Measurements from ENCODE around the gene INTS13. TPM values are rescaled to one million over a fixed set of nuclear protein-coding genes. Genes with fewer than 3 reads are reported as not detected.

Gene INTS13
- total RNA-seq, 1 donor from 2014 or later: 24.4 TPM

GRCh38 chr12:26939953-26940352, 2.2 kb upstream of the INTS13 start:
- H3K4me3 ChIP-seq: peak overlapping the region; percentile 93
- peaks cover 10% of the 10 kb centered on the region for H3K9me3 ChIP-seq (replicated peaks)
- no peak for DNase-seq
- peaks cover 80% of the 10 kb centered on the region for H3K4me1 ChIP-seq
- TF ChIP-seq CTCF (IDR thresholded peaks at IDR 0.05; ENCODE audit: borderline replicate concordance): no peak
- H3K27me3 ChIP-seq (ENCODE audit: low read depth): no peaks in the 10 kb centered on the region
- intact Hi-C loops (cut with micrococcal nuclease): no loop called here
- peak overlapping the region; percentile 98 for H3K27ac ChIP-seq (replicated peaks)
- H3K36me3 ChIP-seq: no peaks in the 10 kb centered on the region

- DNase-seq: no peak
- peaks cover 87% of the 10 kb centered on the region for H3K4me1 ChIP-seq
- peak overlapping the region; percentile 93 for H3K4me3 ChIP-seq
- H3K9me3 ChIP-seq (replicated peaks): peaks cover 4% of the 10 kb centered on the region
- peak overlapping the region; percentile 98 for H3K27ac ChIP-seq (replicated peaks)
- no peaks in the 10 kb centered on the region for H3K27me3 ChIP-seq (ENCODE audit: low read depth)
- TF ChIP-seq CTCF (IDR thresholded peaks at IDR 0.05; ENCODE audit: borderline replicate concordance): no peak
- intact Hi-C loops (cut with micrococcal nuclease): no loop called here
- H3K36me3 ChIP-seq: no peaks in the 10 kb centered on the region
Measured at GRCh38 chr12:26939192-26939832, 1.5 kb upstream of the INTS13 start.

GRCh38 chr12:26938701-26939062, 901 bp upstream of the INTS13 start:
- TF ChIP-seq CTCF (IDR thresholded peaks at IDR 0.05; ENCODE audit: borderline replicate concordance): no peak
- Histone ChIP-seq H3K4me3 (peak overlapping the region; percentile 93), H3K27me3 (ENCODE audit: low read depth) (no peaks in the 10 kb centered on the region), H3K9me3 (replicated peaks) (no peaks in the 10 kb centered on the region), H3K36me3 (peaks cover 4% of the 10 kb centered on the region), H3K4me1 (peaks cover 90% of the 10 kb centered on the region), H3K27ac (replicated peaks) (peak overlapping the region; percentile 98)
- DNase-seq: no peak
- intact Hi-C loops (cut with micrococcal nuclease): no loop called here

- Histone ChIP-seq H3K27ac (replicated peaks) (peak overlapping the region; percentile 98), H3K36me3 (peaks cover 4% of the 10 kb centered on the region), H3K4me1 (peaks cover 79% of the 10 kb centered on the region), H3K4me3 (peak overlapping the region; percentile 93), H3K9me3 (replicated peaks) (no peaks in the 10 kb centered on the region), H3K27me3 (ENCODE audit: low read depth) (no peaks in the 10 kb centered on the region)
- no peak for DNase-seq
- no peak for TF ChIP-seq CTCF (IDR thresholded peaks at IDR 0.05; ENCODE audit: borderline replicate concordance)
- intact Hi-C loops (cut with micrococcal nuclease): no loop called here
Measured at GRCh38 chr12:26937443-26937862, 328 bp downstream of the INTS13 start.

- DNase-seq: no peak
- Histone ChIP-seq H3K9me3 (replicated peaks) (no peaks in the 10 kb centered on the region), H3K36me3 (peaks cover 4% of the 10 kb centered on the region), H3K27me3 (ENCODE audit: low read depth) (no peaks in the 10 kb centered on the region), H3K4me3 (peak overlapping the region; percentile 93), H3K27ac (replicated peaks) (peak overlapping the region; percentile 98), H3K4me1 (peaks cover 73% of the 10 kb centered on the region)
- intact Hi-C loops (cut with micrococcal nuclease): no loop called here
- TF ChIP-seq CTCF (IDR thresholded peaks at IDR 0.05; ENCODE audit: borderline replicate concordance): no peak
Measured at GRCh38 chr12:26936559-26937442, 980 bp downstream of the INTS13 start.
